ENCODE data around the gene HDLBP.
"Not testable (repeated sequence)": the region's sequence is repeated elsewhere in the genome, so short reads cannot be mapped to it uniquely, and the experiment has no call there.

Gene HDLBP

DNA sequence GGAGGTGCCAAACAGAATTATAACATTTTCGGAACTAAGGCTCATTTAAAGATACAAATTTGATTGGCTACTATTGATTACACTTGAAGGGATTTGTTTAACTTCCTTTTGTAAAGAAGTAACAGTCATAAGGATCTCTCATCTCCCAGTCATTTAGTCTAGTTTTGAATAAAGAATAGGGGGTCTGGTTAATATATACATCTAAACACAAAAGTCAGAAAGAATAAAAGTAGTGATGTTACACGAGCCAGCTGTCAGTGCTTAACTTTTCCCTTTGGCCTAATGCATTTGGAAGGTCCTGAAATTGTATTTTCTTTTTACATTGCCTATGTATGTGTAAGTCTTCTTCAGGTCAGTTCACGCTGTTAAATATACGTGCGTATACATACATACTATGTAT, 8.3 kb upstream of the HDLBP start:
- Histone ChIP-seq H3K9ac (ENCODE audit: low read length) (no peak overlapping the region), H3K4me1 (ENCODE audit: control insufficient read depth, insufficient read depth, low read length) (peaks cover 15% of the 10 kb centered on the region)

DNA sequence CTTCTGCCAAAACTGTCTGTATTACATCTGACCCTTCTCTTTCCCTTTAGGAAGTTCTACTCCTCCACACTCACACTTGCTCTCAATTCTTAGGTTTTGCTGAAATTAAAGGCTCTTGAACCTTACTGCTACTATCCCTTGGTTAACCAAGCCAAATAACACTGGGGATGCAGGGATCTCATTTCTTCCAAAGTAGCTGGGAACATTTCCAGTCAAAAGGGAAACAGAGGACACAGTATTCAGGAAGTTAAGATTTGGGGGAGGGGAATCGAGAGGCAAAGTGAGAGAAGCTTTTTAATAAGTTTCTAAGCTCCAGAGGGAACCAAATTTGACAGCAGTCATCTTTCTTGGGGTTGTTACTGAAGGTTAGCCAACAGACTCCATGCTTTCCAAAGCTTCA, 6.4 kb upstream of the HDLBP start:
- Histone ChIP-seq H3K4me1 (ENCODE audit: control insufficient read depth, insufficient read depth, low read length) (peaks cover 26% of the 10 kb centered on the region), H3K9ac (ENCODE audit: low read length) (no peak overlapping the region), H3K27me3 (ENCODE audit: control insufficient read depth, insufficient read depth, low read length) (no peaks in the 10 kb centered on the region), H3K27ac (ENCODE audit: low read depth, low read length) (no peak overlapping the region), H3K36me3 (ENCODE audit: control insufficient read depth, insufficient read depth, low read length) (peaks cover 4% of the 10 kb centered on the region), H3K4me3 (ENCODE audit: low read length) (no peak overlapping the region)

More for the DNA sequence above, 8.3 kb upstream of the HDLBP start:
- Histone ChIP-seq H3K4me3 (ENCODE audit: low read length) (no peak overlapping the region), H3K36me3 (ENCODE audit: control insufficient read depth, insufficient read depth, low read length) (peaks cover 12% of the 10 kb centered on the region), H3K27me3 (ENCODE audit: control insufficient read depth, insufficient read depth, low read length) (no peaks in the 10 kb centered on the region), H3K27ac (ENCODE audit: low read depth, low read length) (no peak overlapping the region)

DNA sequence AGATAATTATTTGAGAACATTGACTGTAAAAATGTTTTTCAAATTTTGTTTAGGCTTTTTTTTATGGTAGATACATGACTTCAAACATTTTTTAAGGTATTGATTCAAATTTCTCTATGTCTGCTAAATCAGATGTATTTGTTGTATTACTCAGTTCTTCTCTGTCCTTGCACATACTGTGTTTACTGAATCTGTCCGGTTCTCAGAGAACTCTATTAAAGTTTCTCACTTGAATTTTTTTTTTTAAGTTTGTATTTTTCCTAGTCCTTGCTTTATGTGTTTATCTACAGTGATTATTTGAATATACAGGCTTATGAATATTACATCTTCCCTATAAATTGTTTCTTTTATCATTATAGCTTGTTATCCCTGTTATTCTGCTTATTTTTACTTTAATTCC, 5.6 kb upstream of the HDLBP start:
- Histone ChIP-seq H3K27ac (ENCODE audit: low read depth, low read length) (no peak overlapping the region), H3K9ac (ENCODE audit: low read length) (no peak overlapping the region), H3K27me3 (ENCODE audit: control insufficient read depth, insufficient read depth, low read length) (no peaks in the 10 kb centered on the region), H3K4me1 (ENCODE audit: control insufficient read depth, insufficient read depth, low read length) (peaks cover 32% of the 10 kb centered on the region), H3K4me3 (ENCODE audit: low read length) (no peak overlapping the region), H3K36me3 (ENCODE audit: control insufficient read depth, insufficient read depth, low read length) (no peaks in the 10 kb centered on the region)

DNA sequence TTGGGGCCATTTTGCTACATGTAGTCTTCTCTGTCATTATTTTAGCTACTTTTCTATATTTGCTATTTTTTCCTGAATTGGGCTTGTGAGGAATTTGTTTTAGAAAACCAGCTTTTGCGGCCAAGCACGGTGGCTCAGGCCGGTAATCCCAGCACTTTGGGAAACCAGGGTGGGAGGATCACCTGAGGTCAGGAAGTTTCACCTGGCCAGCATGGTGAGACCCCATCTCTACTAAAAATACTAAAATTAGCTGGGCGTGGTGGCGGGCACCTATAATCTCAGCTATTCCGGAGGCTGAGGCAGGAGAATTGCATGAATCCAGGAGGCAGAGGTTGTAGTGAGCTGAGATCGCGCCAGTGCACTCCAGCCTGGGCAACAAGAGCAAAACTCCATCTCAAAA, 4.9 kb upstream of the HDLBP start:
- no peak overlapping the region for H3K9ac ChIP-seq (ENCODE audit: low read length)
- H3K27ac ChIP-seq (ENCODE audit: low read depth, low read length) = no peak overlapping the region
- no peaks in the 10 kb centered on the region for H3K27me3 ChIP-seq (ENCODE audit: control insufficient read depth, insufficient read depth, low read length)
- no peak overlapping the region for H3K4me3 ChIP-seq (ENCODE audit: low read length)
- H3K4me1 ChIP-seq (ENCODE audit: control insufficient read depth, insufficient read depth, low read length) = peaks cover 32% of the 10 kb centered on the region
- no peaks in the 10 kb centered on the region for H3K36me3 ChIP-seq (ENCODE audit: control insufficient read depth, insufficient read depth, low read length)

DNA sequence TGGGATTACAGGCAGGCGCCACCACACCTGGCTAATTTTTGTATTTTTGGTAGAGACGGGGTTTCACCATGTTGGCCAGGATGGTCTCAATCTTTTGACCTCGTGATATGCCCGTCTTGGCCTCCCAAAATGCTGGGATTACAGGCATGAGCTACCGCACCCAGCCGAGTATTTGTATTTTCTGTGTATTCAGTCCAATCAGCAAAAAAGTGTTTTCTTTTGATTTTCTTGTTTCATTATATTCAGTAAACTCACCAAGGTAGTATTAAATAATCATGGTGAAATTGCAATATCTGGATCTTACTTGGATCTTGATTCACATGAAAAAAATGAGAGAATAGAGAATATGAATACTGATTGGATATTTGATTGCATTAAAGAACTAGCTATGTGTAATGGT, 3.4 kb upstream of the HDLBP start:
- H3K4me3 ChIP-seq (ENCODE audit: low read length); H3K36me3 ChIP-seq (ENCODE audit: control insufficient read depth, insufficient read depth, low read length); H3K27me3 ChIP-seq (ENCODE audit: control insufficient read depth, insufficient read depth, low read length); H3K27ac ChIP-seq (ENCODE audit: low read depth, low read length); H3K9ac ChIP-seq (ENCODE audit: low read length): not testable (repeated sequence)
- H3K4me1 ChIP-seq (ENCODE audit: control insufficient read depth, insufficient read depth, low read length) = peaks cover 39% of the 10 kb centered on the region

DNA sequence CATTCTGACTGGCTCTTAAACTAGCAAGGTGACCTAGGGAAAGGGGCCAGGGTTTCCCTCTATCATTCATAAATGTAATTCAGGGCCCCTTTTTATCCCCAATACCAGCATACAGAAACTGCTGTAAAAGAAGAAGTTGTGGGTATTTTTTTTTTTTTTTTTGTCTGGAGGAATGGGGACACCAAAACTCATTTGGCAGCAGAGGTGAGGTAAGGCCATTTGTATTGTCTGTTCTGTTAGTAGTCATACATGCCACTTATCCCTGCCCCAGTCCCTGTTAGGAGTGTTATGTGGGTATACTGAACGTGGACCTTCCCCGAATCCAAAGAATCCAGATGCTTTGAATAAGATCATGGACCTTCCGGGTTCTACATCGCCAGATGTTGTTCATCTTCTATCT, 1.9 kb upstream of the HDLBP start:
- Histone ChIP-seq H3K27me3 (ENCODE audit: control insufficient read depth, insufficient read depth, low read length) (no peaks in the 10 kb centered on the region), H3K27ac (ENCODE audit: low read depth, low read length) (peak overlapping the region; percentile 95), H3K9ac (ENCODE audit: low read length) (no peak overlapping the region), H3K36me3 (ENCODE audit: control insufficient read depth, insufficient read depth, low read length) (no peaks in the 10 kb centered on the region), H3K4me3 (ENCODE audit: low read length) (peak overlapping the region; percentile 97), H3K4me1 (ENCODE audit: control insufficient read depth, insufficient read depth, low read length) (peaks cover 40% of the 10 kb centered on the region)

DNA sequence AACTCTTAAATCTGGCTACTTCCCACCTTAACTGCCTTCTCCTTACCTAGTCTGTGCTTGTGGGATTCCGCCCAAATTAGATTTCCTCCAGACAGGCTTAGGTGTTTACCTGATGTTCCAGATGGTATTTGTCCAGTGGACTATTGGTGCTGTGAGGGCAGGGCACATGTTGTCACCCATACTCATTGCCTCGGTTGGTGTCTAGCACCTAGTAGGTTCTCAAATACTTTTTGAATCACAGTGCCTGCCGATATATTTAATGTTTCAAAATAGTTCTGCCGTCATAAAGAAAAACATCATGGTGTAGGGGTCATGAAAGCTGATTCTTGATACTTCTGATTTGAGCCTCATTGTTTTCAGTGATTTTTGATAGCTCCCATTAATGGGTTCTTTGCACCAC, 1.4 kb upstream of the HDLBP start:
- Histone ChIP-seq H3K36me3 (ENCODE audit: control insufficient read depth, insufficient read depth, low read length) (no peaks in the 10 kb centered on the region), H3K27me3 (ENCODE audit: control insufficient read depth, insufficient read depth, low read length) (no peaks in the 10 kb centered on the region), H3K9ac (ENCODE audit: low read length) (peak overlapping the region; percentile 94), H3K27ac (ENCODE audit: low read depth, low read length) (peak overlapping the region; percentile 95), H3K4me1 (ENCODE audit: control insufficient read depth, insufficient read depth, low read length) (peaks cover 38% of the 10 kb centered on the region), H3K4me3 (ENCODE audit: low read length) (peak overlapping the region; percentile 97)

DNA sequence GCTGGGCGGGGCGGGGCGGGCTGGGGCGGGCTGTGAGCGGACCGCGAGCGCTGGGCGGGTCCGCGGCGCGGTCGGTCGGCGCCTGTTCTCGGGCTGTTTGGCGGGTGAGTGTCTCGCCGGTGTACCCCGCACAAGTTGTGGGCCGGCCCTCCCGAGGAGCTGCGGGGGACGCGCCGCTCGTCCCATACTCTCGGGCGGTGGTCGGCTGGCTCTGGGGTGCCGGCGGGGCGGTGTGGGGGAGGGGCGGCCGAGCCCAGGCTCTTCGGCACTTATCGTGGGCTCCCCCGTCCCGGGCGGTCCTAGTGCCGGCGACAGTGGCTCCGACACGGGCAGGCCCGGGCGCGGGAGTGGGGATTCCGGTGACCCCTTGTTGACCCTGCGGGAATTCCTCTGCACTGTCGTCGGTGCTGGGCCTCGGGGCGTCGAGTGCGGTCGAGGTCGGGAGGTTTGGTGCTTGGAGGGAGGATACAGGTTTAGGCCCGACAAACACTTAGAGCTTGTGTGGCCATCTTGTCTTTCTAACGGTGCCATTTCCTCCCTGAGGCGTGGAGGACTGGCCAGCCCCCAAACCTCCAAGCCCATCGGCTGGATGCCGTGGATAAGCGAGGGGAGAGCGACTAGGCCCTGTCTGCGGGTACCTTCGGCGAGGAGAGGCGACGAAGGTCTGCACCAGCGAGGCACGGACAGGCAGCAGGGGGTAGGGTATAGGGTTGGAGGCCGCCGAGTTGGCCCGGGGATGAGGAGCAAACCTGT, 583 bp upstream of the HDLBP start, which contains the start of gene SEPTIN2:
SEPTIN2 (plus strand) TSS at position 47 of the 753 bp plus-strand sequence. CDS start 8,308 bp downstream, outside the sequence.
- peak within 1 kb of the TSS; percentile 98 for H3K4me3 ChIP-seq (ENCODE audit: low read length)
- peak within 1 kb of the TSS; percentile 99 for H3K27ac ChIP-seq (ENCODE audit: low read depth, low read length)
- H3K27me3 ChIP-seq (ENCODE audit: control insufficient read depth, insufficient read depth, low read length) = no peaks in the 10 kb centered on the region
- no peaks in the 10 kb centered on the region for H3K36me3 ChIP-seq (ENCODE audit: control insufficient read depth, insufficient read depth, low read length)
- H3K9ac ChIP-seq (ENCODE audit: low read length) = peak within 1 kb of the TSS; percentile 96
- peaks cover 32% of the 10 kb centered on the region for H3K4me1 ChIP-seq (ENCODE audit: control insufficient read depth, insufficient read depth, low read length)

DNA sequence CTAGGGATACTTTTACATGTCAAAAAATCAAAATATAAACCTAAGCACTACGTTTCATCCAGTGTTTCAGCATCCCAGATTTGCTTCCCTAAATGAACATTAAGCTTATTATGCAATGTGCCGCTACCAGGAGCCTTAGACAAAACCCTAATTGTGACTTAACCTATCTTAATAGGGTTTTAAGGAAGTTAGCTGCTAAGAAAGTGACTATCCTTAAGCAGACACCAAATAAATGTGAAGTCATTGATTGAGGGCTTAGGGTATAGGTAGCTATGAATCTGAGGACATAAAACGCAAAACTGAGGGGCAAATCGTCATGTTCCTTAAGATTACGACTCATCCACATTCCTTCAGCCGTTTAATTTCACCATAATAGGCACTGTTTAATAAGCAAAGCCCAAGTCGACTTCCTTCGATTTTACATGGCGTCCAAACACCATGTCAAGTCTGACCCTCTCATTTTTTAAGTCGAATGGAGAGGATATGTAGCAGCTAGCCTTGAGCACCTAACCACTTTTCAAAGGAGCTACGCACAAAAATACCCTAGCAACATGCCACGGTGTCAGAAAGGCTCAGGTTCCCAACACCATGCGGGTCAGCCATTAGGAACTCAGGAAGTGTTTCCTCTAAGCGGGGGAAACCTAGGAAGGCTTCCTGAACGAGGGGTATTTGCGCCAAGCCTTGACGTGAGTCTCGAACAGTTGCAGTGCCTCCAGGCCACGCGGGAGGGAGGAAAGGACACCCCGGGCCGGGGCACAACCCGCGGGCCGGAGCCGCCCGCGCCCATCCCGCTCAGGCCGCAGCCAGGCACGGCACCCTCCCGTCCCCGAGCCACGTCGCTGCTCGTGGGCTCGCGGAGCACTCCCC, 1.0 kb downstream of the HDLBP start:
- Histone ChIP-seq H3K27ac (ENCODE audit: low read depth, low read length) (peak overlapping the region; percentile 99), H3K4me3 (ENCODE audit: low read length) (peak overlapping the region; percentile 98), H3K4me1 (ENCODE audit: control insufficient read depth, insufficient read depth, low read length) (peaks cover 24% of the 10 kb centered on the region), H3K36me3 (ENCODE audit: control insufficient read depth, insufficient read depth, low read length) (no peaks in the 10 kb centered on the region), H3K9ac (ENCODE audit: low read length) (peak overlapping the region; percentile 94), H3K27me3 (ENCODE audit: control insufficient read depth, insufficient read depth, low read length) (no peaks in the 10 kb centered on the region)

DNA sequence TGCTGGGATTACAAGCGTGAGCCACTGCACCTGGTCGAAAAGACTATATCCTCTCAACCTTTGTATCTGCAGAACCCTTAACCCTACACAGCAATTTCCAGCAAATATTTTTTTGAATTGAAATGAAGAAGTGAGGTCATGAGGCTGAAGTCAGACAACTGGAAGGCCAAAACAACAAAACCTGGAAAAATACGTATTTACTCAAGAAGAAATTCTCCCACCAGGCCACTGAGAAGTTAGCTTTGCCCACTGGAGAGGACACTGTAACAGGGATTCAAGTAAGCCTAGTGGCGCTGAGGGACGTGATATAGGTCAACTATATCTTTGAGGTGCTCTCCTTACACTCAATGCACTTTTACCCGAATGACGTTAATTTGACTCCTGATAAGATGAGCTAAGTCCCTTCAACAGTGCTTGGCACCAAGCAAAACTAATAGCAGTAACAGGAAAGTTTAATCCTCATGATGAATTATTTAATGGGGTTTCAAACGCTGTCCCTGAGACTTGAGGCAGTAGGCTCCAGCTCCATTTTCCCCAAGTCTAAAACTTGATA, 1.9 kb downstream of the HDLBP start:
- H3K27ac ChIP-seq (ENCODE audit: low read depth, low read length) = no peak overlapping the region
- peak overlapping the region; percentile 98 for H3K4me3 ChIP-seq (ENCODE audit: low read length)

DNA sequence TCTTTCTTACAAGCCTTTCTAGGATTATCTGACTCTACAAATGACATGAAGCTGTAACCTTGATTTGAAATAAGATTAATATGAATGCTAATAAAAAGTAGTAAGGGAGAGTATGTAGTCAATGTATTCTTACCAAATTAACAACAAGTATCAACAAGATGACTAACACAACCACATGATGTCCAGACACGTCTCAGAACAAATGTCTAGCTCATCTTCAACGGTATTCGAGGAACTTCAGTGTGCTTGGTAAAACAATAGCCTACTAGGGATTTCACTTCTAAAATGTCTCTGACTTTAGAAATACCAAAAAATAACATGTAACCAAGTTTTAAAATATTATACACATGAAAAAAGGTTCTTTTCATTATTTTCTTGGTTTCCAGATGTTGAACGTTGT, 3.4 kb downstream of the HDLBP start:
- Histone ChIP-seq H3K4me3 (ENCODE audit: low read length) (no peak overlapping the region), H3K27ac (ENCODE audit: low read depth, low read length) (no peak overlapping the region), H3K9ac (ENCODE audit: low read length) (no peak overlapping the region), H3K27me3 (ENCODE audit: control insufficient read depth, insufficient read depth, low read length) (no peaks in the 10 kb centered on the region), H3K4me1 (ENCODE audit: control insufficient read depth, insufficient read depth, low read length) (peaks cover 16% of the 10 kb centered on the region), H3K36me3 (ENCODE audit: control insufficient read depth, insufficient read depth, low read length) (no peaks in the 10 kb centered on the region)

More for the DNA sequence above, 1.9 kb downstream of the HDLBP start:
- H3K4me1 ChIP-seq (ENCODE audit: control insufficient read depth, insufficient read depth, low read length) = peaks cover 24% of the 10 kb centered on the region
- H3K27me3 ChIP-seq (ENCODE audit: control insufficient read depth, insufficient read depth, low read length) = no peaks in the 10 kb centered on the region
- H3K9ac ChIP-seq (ENCODE audit: low read length) = no peak overlapping the region
- no peaks in the 10 kb centered on the region for H3K36me3 ChIP-seq (ENCODE audit: control insufficient read depth, insufficient read depth, low read length)

DNA sequence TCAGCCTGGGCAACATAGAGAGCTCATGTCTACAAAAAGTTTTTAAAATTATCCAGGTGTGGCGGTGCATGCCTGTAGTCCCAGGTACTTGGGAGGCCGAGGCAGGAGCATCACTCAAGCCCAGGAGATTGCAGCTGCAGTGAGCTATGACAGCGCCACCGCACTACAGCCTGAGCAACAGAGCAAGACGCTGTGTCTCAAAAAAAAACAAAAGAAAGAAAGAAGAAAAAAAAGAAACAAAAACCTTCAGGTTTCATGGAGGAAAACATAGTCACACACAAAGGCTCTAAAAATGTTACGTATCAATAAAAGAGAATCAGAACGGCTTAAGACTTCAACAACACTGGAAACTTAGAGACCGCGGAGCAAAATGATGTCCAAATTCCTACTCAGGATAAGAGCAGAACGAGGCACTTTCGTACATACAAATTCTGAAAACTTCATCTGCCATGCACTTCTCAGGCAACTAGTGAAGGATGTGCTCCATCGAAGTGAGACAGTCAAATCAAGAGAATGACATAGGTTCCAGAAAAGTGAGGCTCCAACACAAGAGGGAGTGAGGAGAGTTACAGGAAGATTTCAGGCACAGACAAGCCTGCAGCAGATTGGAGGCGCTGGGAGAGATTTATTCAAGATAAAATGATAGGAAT, 4.4 kb downstream of the HDLBP start:
- no peak overlapping the region for H3K4me3 ChIP-seq (ENCODE audit: low read length)
- no peak overlapping the region for H3K27ac ChIP-seq (ENCODE audit: low read depth, low read length)
- H3K4me1 ChIP-seq (ENCODE audit: control insufficient read depth, insufficient read depth, low read length) = peaks cover 7% of the 10 kb centered on the region
- H3K9ac ChIP-seq (ENCODE audit: low read length) = no peak overlapping the region
- H3K27me3 ChIP-seq (ENCODE audit: control insufficient read depth, insufficient read depth, low read length) = no peaks in the 10 kb centered on the region
- H3K36me3 ChIP-seq (ENCODE audit: control insufficient read depth, insufficient read depth, low read length) = no peaks in the 10 kb centered on the region

Measured in rectal smooth muscle tissue (tissue), 1 donor.